GM12878 (cell line): Measurements from ENCODE around the gene GPN1.

Source experiments
- ATF2 ChIP-seq: IDR thresholded peaks from 2 replicates; pipeline ENCODE4 v1.6.1; 2012; ENCODE audit warnings: low read length, inconsistent platforms
- CTCF ChIP-seq, 3 experiments: IDR thresholded peaks in 2 of 3; conservative IDR thresholded peaks in 1 of 3; 2 replicates each; pipeline ENCODE4 v1.5.1; 2011; ENCODE audit warnings: low read depth in 3 of 3, low read length in 3 of 3, mild to moderate bottlenecking in 3 of 3, control low read depth in 2 of 3, moderate library complexity in 2 of 3, inconsistent platforms in 1 of 3, mixed read lengths in 1 of 3; ENCODE audit not compliant: control insufficient read depth in 2 of 3, insufficient read depth in 1 of 3; ENCODE audit errors: extremely low read depth in 1 of 3
- EP300 ChIP-seq, 2 experiments: fragments of 150-350 bp in 1 of 2; IDR thresholded peaks; 2 replicates each; pipeline ENCODE4 v1.6.1; 2011 to 2012; ENCODE audit warnings: low read depth in 2 of 2, low read length in 2 of 2, borderline replicate concordance in 1 of 2, improper control_type of control experiment in 1 of 2, inconsistent platforms in 1 of 2; ENCODE audit not compliant: control insufficient read depth in 1 of 2
- KLF5 ChIP-seq: fragments of 450-650 bp; IDR thresholded peaks from 2 replicates; pipeline ENCODE4 v1.6.1; 2014; ENCODE audit warnings: mild to moderate bottlenecking; ENCODE audit not compliant: partially characterized antibody
- NRF1 ChIP-seq: conservative IDR thresholded peaks from 2 replicates; pipeline ENCODE4 v1.6.1; 2011; ENCODE audit warnings: mild to moderate bottlenecking, low read depth, low read length, improper control_type of control experiment
- POLR2AphosphoS2 ChIP-seq: IDR thresholded peaks from 2 replicates; pipeline ENCODE4 v1.6.1; 2011; ENCODE audit warnings: low read depth, mild to moderate bottlenecking, low read length, improper control_type of control experiment, moderate library complexity
- SIN3A ChIP-seq: IDR thresholded peaks from 2 replicates; pipeline ENCODE4 v1.6.1; 2012; ENCODE audit warnings: low read depth, low read length, improper control_type of control experiment
- ZNF384 ChIP-seq: IDR thresholded peaks from 2 replicates; pipeline ENCODE4 v1.6.1; 2012; ENCODE audit warnings: low read depth, mild to moderate bottlenecking, low read length, improper control_type of control experiment, borderline replicate concordance

- TF ChIP-seq SIN3A, result no peak
- no peak for TF ChIP-seq NRF1
- no peak for TF ChIP-seq POLR2AphosphoS2
- no peak for TF ChIP-seq CTCF (IDR thresholded peaks at IDR 0.05 in 2 of 3, conservative IDR thresholded peaks at IDR 0.05 in 1 of 3; ENCODE audit: control insufficient read depth in 2 of 3, extremely low read depth in 1 of 3, insufficient read depth in 1 of 3, low read depth in 3 of 3, low read length in 3 of 3)
- TF ChIP-seq EP300 (IDR thresholded peaks at IDR 0.05; ENCODE audit: borderline replicate concordance in 1 of 2, control insufficient read depth in 1 of 2, low read depth in 2 of 2, low read length in 2 of 2), result no peak
- no peak for TF ChIP-seq KLF5
- TF ChIP-seq ZNF384, result no peak
- no peak for TF ChIP-seq ATF2
These were observed 14.9 kb upstream of the GPN1 start for GRCh38 chr2:27613985-27614384.
